Hematopoietic multipotent progenitor cell treated with erythropoietin and hydrocortisone succinate and interleukin-3 and kit ligand, for 17 days (in vitro differentiated cells): ENCODE data around the gene ANKRD13B.

ENCODE experiments used
- DNase-seq: peaks from one replicate; pipeline ENCODE4 v3.0.0-alpha.2; 2015; ENCODE audit warnings: low spot score

The ANKRD13B gene

GRCh38 chr17:29594519-29595090, 1.7 kb downstream of the ANKRD13B start:
- no peak for DNase-seq

- DNase-seq: no peak
These were observed 2.4 kb downstream of the ANKRD13B start for GRCh38 chr17:29595107-29595942.

- no peak for DNase-seq
These were observed 3.2 kb downstream of the ANKRD13B start for GRCh38 chr17:29595943-29596774.

- DNase-seq: no peak
These were observed 3.9 kb downstream of the ANKRD13B start for GRCh38 chr17:29596811-29597210.

GRCh38 chr17:29597361-29598172, 4.6 kb downstream of the ANKRD13B start:
- DNase-seq: no peak

- no peak for DNase-seq
These were observed 10.3 kb downstream of the ANKRD13B start for GRCh38 chr17:29603109-29603674.

- no peak for DNase-seq
These were observed 14.7 kb downstream of the ANKRD13B start for GRCh38 chr17:29607557-29608195.

GRCh38 chr17:29608986-29609385, 16.1 kb downstream of the ANKRD13B start:
- DNase-seq: no peak

- no peak for DNase-seq
These were observed 17.5 kb downstream of the ANKRD13B start for GRCh38 chr17:29610395-29610794.

- DNase-seq: no peak
These were observed 18.6 kb downstream of the ANKRD13B start for GRCh38 chr17:29611351-29612093.

- DNase-seq: no peak
These were observed 19.1 kb downstream of the ANKRD13B start for GRCh38 chr17:29612094-29612403.

GRCh38 chr17:29612404-29613280, 19.7 kb downstream of the ANKRD13B start:
- DNase-seq: no peak

- peak; percentile 64 for DNase-seq
These were observed 20.5 kb downstream of the ANKRD13B start for GRCh38 chr17:29613352-29613837.

GRCh38 chr17:29613856-29614255, 20.9 kb downstream of the ANKRD13B start:
- no peak for DNase-seq

GRCh38 chr17:29614349-29615047, 21.6 kb downstream of the ANKRD13B start:
- no peak for DNase-seq

- no peak for DNase-seq
These were observed 22.1 kb downstream of the ANKRD13B start for GRCh38 chr17:29615048-29615385.

GRCh38 chr17:29615492-29616299, 22.8 kb downstream of the ANKRD13B start:
- DNase-seq: peak; percentile 77
